Measurements from ENCODE around the gene FLT4. TPM values are rescaled to one million over a fixed set of nuclear protein-coding genes. Genes with fewer than 3 reads are reported as not detected.

The FLT4 gene
- total RNA-seq, 1 experiment from 2014 or later: 6.3 TPM

DNA sequence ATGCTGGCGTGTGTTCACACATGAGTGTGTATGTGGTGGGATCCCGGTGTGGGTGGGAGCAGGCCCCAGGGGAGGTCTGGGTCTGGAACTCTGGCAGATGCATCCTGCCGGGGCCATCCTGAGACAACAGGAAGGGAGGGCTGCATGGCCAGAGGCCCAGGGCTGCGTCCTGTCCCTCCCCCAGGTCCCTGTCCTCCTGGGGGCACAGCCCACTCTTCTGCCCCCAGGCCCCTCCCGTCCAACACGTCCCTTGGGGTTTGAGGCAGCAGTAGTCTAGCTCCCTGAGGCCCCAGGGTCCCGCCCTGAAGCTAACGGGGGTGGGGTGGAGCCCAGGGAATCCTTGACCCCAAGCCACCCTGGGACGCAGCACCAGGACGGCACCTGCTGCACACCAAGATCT is 16.6 kb downstream of the FLT4 start:
- Histone ChIP-seq H3K4me2 (ENCODE audit: insufficient read depth, insufficient read length, low read length) (no peak overlapping the region), H3K79me1 (ENCODE audit: insufficient read depth, low read depth, low read length, poor library complexity, severe bottlenecking) (no peaks in the 10 kb centered on the region), H4K8ac (replicated peaks; ENCODE audit: insufficient read length, low read depth, low read length) (no peak overlapping the region), H3K4me1 (ENCODE audit: insufficient read depth, low read length) (no peaks in the 10 kb centered on the region), H2BK12ac (ENCODE audit: insufficient read length, low read depth, low read length) (no peak overlapping the region), H3T11ph (ENCODE audit: low read length) (no peak overlapping the region), H3K23me2 (ENCODE audit: insufficient read length, low read depth, low read length, poor library complexity, severe bottlenecking) (no peaks in the 10 kb centered on the region), H3K23ac (ENCODE audit: insufficient read length, low read depth, low read length) (no peak overlapping the region), H3K9me3 (ENCODE audit: control insufficient read depth, low read depth, low read length) (no peaks in the 10 kb centered on the region), H3K27me3 (ENCODE audit: insufficient read depth, low read length) (no peaks in the 10 kb centered on the region), H2BK20ac (ENCODE audit: low read depth, low read length, poor library complexity, severe bottlenecking) (no peak overlapping the region), H4K5ac (ENCODE audit: insufficient read length, low read depth, low read length) (no peak overlapping the region), H2BK15ac (ENCODE audit: low read depth, low read length) (no peak overlapping the region), H3K4ac (ENCODE audit: low read depth, low read length) (no peak overlapping the region), H2BK120ac (ENCODE audit: low read depth, low read length, poor library complexity, severe bottlenecking) (no peak overlapping the region), H2BK5ac (ENCODE audit: insufficient read length, low read length) (no peak overlapping the region), H3K14ac (ENCODE audit: insufficient read depth, low read length) (0 out of 2 replicates have a peak overlapping the region, but pooled peaks have one; percentile 8), H3K9ac (ENCODE audit: extremely low read depth, insufficient read length, low read length) (no peak overlapping the region), H4K91ac (ENCODE audit: insufficient read length, low read depth, low read length) (no peak overlapping the region), H4K20me1 (ENCODE audit: control insufficient read depth, insufficient read depth, insufficient read length) (peaks cover 3% of the 10 kb centered on the region), H3K18ac (ENCODE audit: insufficient read length, low read depth, low read length) (no peak overlapping the region), H2AK5ac (ENCODE audit: insufficient read length, low read length) (no peak overlapping the region), H3K56ac (ENCODE audit: insufficient read length, low read depth, low read length) (no peak overlapping the region), H2AFZ (ENCODE audit: low read length) (no peak overlapping the region), H3K27ac (ENCODE audit: insufficient read length, low read depth, low read length) (no peak overlapping the region), H3K79me2 (ENCODE audit: insufficient read depth, low read length) (no peaks in the 10 kb centered on the region)
- H3K4me3 Mint-ChIP-seq: no peak overlapping the region
- no CpG with 5 or more reads among the region's 10 CpGs for WGBS (ENCODE audit: extremely low coverage, insufficient read length, low lambda C conversion rate)
- no peak for DNase-seq
- TF ChIP-seq, protein P1, sequence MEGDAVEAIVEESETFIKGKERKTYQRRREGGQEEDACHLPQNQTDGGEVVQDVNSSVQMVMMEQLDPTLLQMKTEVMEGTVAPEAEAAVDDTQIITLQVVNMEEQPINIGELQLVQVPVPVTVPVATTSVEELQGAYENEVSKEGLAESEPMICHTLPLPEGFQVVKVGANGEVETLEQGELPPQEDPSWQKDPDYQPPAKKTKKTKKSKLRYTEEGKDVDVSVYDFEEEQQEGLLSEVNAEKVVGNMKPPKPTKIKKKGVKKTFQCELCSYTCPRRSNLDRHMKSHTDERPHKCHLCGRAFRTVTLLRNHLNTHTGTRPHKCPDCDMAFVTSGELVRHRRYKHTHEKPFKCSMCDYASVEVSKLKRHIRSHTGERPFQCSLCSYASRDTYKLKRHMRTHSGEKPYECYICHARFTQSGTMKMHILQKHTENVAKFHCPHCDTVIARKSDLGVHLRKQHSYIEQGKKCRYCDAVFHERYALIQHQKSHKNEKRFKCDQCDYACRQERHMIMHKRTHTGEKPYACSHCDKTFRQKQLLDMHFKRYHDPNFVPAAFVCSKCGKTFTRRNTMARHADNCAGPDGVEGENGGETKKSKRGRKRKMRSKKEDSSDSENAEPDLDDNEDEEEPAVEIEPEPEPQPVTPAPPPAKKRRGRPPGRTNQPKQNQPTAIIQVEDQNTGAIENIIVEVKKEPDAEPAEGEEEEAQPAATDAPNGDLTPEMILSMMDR (conservative IDR thresholded peaks at IDR 0.05): no peak
- 0 out of 5 replicates have a peak, but pooled peaks cover 0 to 2% of the 10 kb centered on the region in 2 experiments for H3K9me3 Mint-ChIP-seq
- H3K4me1 Mint-ChIP-seq: peaks cover 5 to 10% of the 10 kb centered on the region in 2 experiments; a peak in 2 of 4 replicates
- no peaks in the 10 kb centered on the region for H3K36me3 Mint-ChIP-seq (ENCODE audit: insufficient read depth in 1 of 3, low read depth in 3 of 3)
- H3K27me3 Mint-ChIP-seq (ENCODE audit: low read depth): peaks cover 3% of the 10 kb centered on the region
- H3K27ac Mint-ChIP-seq: no peak overlapping the region; a peak in 1 of 7 replicates

All from H9 (cell line).